ENCODE data around the gene PAX5. TPM values are rescaled to one million over a fixed set of nuclear protein-coding genes. Genes with fewer than 3 reads are reported as not detected.

PAX5 gene
- under 1 TPM in 1 of 2 donors, not detected in 1; under 0.01 TPM for total RNA-seq

DNA sequence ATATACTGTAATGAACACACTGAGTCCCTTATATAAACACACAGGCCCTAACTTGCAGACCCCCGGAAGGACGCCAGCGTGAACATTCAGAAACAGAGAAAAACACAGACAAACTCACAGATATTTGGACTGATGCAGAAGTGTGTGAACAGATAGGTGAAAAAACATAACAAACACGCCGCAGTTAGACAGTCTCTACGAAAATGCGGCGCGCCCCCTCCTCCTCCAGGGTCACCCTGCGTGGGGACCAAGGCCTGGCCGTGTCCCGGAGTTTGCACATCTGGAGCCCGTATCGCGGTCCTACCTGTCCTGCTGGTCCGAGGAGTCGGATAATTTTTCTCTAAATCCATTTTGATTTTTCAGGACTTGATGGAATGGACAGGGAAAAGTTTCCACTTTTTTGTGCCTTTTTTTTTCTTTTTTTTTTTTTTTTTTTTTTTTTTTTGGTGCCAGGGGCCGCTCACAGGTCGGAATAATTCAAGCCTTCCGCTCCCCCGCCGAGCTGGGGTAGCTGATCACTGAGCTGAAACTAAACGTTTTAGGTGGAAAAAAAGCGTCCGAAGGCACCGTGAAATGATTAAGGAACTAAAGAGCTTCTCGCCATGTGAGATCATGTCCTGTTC lies at the start of gene PAX5:
Gene PAX5, minus strand, starts transcription at position 587 of the 623 bp plus-strand sequence. Its CDS starts 237 bp downstream, at position 350.

Small RNAs within 50 kb of the gene (small RNA-seq; reads per million reads assigned to genes)
- gene MIR4475: 0.30 to 0.41 reads per million in 2 donors
- 0 reads per million in 2 donors for gene MIR4476
- gene MIR4540: 0 reads per million in 2 donors

Other genes starting within 250 kb of the PAX5 start
- gene ZCCHC7, start 86.3 kb upstream of the PAX5 start, total RNA-seq: 1 to 10 TPM; 7.9 to 10.0 TPM

Measured in melanocyte of skin (primary cell).